GM19455 (cell line): ENCODE data around the gene ERAS.
"Not testable (repeated sequence)": the region's sequence is repeated elsewhere in the genome, so short reads cannot be mapped to it uniquely, and the experiment has no call there.

Experiments
- ATAC-seq: cut with Tn5 transposase; IDR thresholded peaks from one replicate; pipeline ENCODE4 v1.9.1; 2021; ENCODE audit not compliant: unreplicated experiment

Gene ERAS

DNA sequence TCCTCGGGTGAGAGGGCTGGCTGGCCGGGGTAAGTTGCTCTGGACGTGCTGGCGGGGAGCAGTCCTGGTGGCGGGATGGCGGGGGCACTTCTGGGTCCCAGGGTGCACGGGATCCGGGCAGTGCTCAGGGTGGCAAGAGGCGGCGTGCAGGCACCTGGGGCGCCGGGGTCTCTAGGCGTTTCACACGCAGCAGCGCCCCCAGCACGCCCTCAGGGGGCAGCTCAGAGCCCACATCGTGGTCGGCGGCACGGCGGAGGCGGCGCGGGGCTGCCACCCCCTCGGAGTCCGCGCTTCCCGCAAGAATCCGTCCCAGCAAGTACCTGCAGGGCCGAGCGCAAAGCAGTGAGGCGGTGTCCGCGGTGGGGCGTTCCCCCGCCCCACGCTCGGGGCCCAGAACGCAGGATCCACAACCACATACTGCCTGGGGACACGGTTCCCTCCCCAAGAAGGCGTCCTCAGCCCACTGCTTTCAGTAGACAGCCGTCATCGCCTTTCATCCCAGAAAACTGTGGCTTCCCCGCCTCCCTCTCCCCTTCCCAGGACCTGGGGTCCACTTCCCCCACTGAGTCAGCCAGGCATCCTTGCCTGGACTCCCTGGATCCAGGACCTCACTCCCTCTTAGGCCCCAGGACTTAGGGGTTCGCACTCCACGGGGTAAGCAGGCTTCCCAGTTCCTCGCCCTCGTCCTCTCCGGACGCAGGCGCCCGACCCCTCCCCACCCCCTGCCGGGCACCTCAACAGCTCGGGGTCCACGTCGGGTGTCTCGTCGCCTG lies 5.0 kb downstream of the ERAS start:
- ATAC-seq, result no peak

DNA sequence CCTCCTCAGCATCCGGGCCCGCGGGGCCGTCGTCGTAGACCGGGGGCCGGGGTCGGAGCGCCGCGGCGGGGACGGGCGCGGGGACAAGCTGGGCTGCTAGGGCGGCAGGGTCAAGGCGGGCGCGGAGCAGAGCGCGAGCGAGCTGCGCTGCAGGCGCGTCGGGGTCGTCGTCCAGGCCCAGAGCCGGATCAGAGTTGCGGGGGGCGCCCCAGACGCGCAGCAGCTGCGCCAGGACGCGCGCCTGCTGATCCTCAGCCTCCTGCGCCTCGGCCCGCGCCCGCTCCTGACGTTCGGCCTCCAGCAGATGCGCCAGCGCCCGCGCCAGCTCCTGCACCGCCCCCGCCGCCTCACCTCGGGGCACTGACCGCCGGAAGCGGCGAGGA lies 5.6 kb downstream of the ERAS start:
- ATAC-seq, result no peak

DNA sequence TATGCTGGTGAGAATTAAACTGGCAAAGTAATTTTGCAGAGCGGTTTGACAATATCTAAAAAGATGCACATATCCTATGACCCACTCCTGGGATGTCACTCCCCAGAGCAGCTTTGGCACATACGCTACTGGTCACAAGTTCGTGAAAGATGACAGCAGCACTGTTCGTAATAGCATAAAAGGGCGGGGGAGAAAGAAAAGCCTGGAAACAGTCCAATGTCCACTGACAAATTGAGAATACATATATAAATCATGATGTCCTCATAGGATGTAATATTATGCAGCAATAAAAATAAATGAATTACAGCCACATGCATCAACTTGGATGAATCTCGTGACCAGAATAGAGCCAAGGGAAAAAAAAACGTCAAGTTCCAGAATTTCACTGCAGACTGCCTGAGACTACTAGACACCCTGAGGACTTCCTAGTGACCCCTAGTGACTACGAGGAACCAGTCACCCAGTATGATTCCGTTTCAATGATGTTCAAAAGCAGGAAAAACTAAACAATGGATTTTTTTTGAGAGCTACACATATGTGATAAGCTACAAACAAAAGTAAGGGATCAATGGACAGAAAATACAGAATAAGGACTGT lies 7.3 kb downstream of the ERAS start:
- ATAC-seq, result no peak

DNA sequence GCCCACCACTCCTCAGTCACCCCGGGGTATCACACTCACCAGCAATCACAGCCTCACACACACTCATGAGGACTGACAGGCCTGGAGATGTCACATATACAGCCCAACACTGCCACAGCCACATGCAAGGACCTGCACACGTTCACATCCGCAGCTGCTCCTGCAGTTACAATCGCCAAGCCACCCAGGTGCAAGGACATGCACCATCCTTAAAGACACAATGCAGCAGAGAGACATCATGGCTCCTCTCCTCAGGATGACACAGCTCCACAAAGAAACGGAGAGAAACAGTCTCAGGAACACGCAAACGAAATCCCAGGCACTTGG lies 8.0 kb downstream of the ERAS start:
- ATAC-seq, result no peak

DNA sequence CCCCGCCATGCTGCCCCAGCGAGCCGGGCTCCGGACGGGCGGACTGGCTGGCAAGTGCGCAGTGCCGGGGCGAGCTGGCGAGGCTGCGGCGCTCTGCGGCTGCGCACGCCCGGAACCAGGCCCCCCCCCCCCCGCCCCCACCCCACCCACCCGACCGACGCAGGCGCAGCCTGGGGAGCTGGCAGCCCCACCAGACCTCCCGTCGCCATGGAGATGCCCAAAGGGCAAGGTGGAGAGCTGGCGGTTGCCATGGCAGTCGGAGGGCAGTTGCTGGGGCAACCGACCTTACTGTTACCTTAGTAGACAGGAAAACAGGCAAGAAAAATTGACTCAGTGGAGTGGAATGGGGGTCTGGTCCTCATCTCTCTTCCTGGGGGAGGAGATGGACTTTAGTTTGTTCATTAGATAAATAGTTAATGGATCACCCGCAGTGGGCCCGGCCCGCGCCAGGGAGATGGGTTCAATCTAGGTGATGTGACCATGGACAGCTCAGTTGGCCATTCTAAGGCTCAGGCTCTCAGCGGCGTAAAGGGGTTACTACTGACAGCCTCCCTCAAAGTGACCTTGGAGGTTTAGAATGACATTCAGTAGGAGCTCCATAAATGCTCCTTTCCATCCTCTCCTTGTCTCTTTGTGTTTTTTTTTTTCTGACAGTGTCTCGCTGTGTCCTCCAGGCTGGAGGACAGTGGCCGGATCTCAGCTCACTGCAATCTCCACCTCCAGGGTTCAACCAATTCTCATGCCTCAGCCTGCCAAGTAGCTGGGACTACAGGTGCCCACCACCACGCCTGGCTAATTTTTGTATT lies 9.4 kb downstream of the ERAS start, which contains the start of gene PCSK1N:
TSS of gene PCSK1N (minus strand) at position 87 of the 806 bp plus-strand sequence. CDS start at position 9, 78 bp downstream.
- ATAC-seq, result no peak

DNA sequence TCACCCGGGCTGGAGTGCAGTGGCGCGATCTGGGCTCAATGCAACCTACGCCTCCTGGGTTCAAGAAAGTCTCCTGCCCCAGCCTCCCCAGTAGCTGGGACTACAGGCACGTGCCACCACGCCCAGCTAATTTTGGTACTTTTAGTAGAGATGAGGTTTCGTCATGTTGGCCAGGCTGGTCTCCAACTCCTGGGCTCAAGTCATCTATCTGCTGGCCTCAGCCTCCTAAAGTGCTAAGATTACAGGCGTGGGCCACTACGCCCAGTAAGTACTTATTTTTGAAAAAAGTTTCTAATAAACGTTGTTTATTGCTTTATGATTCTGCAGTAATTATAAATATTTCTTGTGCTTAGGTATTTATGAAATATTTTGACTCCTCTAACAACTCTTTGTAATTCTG lies 13.4 kb downstream of the ERAS start:
- ATAC-seq, result no peak

DNA sequence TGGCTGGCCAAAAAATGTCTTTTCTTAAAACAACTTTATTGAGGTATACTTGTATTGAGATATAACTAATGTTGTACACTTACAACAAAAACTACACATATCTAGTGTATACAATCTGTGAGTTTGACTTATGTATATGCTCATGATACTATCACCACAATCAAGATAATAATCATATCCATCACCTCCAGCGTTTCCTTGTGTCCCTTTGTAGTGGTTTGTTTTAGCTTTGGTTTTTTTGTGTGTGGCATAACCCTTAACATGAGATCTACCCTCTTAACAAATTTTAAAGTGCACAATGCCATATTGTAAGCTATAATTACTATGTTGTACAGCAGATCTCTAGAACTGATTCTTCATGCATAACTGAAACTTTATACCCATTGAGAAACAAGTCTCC lies 22.5 kb downstream of the ERAS start:
- ATAC-seq, result no peak

DNA sequence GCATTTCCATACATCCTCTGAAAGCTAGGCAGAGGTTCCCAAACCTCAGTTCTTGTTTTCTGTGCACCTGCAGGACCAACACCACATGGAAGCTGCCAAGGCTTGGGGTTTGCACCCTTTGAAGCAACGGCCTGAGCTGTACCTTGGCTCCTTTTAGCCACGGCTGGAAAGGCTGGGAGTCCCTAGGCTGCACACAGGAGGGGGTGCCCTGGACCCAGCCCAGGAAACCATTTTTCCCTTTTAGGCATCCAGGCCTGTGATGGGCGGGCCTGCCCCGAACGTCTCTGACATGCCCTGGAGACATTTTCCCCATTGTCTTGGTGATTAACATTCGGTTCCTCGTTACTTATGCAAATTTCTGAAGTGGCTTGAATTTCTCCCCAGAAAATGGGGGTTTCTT lies 26.5 kb downstream of the ERAS start:
- ATAC-seq, result no peak

DNA sequence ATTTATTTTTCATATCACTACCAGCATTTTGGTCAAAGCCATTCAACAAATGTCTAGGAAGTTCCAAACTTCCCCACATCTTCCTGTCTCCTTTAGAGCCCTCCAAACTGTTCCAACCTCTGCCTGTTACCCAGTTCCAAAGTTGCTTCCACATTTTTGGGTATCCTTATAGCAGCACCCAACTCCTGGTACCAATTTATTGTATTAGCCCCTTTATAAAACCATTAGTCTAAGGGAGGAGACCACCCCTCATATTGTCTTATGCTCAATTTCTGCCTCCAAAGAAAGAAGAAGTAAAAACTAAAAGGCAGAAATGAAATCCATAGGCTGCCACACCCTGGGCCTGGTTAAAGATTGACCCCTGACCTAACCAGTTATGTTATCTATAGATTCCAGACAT lies 27.2 kb downstream of the ERAS start:
- ATAC-seq, result not testable (repeated sequence)

DNA sequence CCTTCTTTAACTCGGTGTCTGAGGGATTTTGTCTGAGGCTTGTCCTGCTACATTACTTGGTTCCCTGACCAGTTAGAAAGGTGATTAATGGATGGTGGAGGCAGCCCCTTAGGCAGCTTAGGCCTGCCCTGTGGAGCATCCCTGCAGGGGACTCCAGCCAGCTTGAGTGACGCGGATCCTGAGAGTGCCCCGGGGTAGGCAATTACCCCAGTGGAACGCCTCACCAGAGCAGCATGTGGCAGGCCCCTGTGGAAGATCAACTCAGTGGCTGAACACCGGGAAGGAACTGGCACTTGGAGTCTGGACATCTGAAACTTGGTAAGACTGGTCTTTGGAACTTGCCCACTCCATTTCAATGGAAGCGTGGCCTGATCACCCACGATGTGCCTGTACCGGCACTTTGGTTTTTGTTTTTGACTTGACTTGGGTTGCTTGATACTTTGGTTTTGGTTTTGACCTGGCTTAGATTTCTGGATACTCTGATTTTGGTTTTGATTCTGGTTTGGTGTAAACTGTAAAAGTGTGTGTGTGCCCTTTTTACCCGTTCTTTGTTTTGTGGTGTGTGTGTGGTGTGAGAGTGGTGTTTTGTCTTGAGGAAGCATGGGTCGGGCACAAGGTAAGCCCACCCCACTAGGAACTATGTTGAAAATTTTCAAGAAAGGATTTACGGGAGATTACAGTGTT lies 27.9 kb downstream of the ERAS start:
- ATAC-seq, result not testable (repeated sequence)

DNA sequence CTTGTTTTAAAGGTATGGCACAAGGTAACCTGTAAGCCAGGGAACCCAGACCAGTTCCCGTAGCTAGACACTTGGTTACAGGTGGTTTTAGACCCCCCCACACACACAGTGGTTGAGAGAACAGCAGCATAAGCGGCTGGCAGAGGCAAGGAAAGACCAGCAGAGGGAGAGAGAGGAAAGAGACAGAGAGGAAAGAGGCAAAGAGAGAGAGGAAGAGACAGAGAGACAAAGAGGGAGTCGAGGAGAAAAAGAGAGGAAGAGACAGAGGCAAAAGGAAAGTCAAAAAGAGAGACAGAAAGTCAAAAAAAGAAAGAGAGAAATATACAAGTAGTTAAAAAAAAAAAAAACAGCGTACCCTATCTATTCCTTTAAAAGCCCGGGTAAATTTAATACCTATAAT lies 28.6 kb downstream of the ERAS start:
- no peak for ATAC-seq

DNA sequence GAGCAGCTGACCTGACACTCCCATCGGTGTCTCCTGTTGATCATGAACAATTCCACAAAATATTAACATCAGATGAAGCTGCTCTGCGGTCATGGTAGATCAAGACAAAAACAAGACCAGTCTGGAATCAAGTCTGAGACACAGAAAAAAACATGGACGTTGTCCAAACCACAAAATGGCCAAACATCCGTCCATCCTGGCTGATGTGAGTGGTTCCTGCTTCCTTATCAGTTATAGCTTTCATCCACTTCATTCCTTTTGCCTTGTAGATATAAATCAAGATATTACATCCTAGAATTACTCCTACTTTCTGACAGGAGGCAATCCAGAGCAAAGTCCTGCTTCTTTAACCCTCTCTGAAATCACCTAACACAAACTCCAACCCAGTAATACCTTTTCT lies 37.9 kb downstream of the ERAS start:
- ATAC-seq, result no peak

DNA sequence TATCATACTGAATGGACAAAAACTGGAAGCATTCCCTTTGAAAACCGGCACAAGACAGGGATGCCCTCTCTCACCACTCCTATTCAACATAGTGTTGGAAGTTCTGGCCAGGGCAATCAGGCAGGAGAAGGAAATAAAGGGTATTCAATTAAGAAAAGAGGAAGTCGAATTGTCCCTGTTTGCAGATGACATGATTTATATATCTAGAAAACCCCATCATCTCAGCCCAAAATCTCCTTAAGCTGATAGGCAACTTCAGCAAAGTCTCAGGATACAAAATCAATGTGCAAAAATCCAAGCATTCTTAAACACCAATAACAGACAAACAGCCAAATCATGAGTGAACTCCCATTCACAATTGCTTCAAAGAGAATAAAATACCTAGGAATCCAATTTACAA lies 45.7 kb downstream of the ERAS start:
- ATAC-seq, result not testable (repeated sequence)

DNA sequence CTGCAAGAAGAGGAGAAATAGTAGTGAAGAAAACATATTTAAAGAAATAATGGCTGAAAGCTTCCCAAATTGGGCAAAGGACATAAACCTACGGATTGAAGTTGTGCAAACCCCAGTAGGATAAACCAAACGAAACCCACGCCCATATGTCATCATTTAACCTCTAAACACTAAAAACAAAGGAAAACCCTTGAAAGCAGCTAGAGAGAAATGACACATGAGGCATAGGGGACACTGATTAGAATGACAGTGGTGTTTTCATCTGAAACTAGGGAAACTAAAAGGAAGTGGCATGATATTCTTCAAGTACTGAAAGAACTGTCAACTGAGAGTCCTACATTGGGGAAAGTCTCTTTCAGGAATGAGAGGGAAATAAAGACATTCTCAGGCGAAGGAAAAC lies 50.6 kb downstream of the ERAS start:
- ATAC-seq, result not testable (repeated sequence)
